ENCODE measurements around the gene ELK1. TPM values are rescaled to one million over a fixed set of nuclear protein-coding genes. Genes with fewer than 3 reads are reported as not detected.
A peak's percentile ranks its signal among the peaks of the same experiment; 100 is the strongest.
"Not testable (repeated sequence)": the region's sequence is repeated elsewhere in the genome, so short reads cannot be mapped to it uniquely, and the experiment has no call there.

The ELK1 gene
- total and polyA plus RNA-seq, 3 donors from 2014 or later, result 70.9 to 114 (median 102) TPM

- no peak for DNase-seq
- Histone ChIP-seq H3K9me3 (no peaks in the 10 kb centered on the region), H3K4me3 (no peak overlapping the region), H3K27me3 (no peaks in the 10 kb centered on the region), H3K36me3 (ENCODE audit: low read depth, missing control alignments) (no peaks in the 10 kb centered on the region), H3K27ac (no peak overlapping the region), H3K4me1 (no peaks in the 10 kb centered on the region)
- 90 to 94% methylated on average over 7 to 9 of the region's 9 CpGs for WGBS, 2 donors
- intact Hi-C loops (cut with DNase I; ENCODE audit: low total_unique reads), result no loop called here
- no peak for TF ChIP-seq CTCF (IDR thresholded peaks at IDR 0.05)
- no peak for TF ChIP-seq POLR2A (IDR thresholded peaks at IDR 0.05)
These were observed 45.3 kb downstream of the ELK1 start for GRCh38 chrX:47605024-47605423.

- 91 to 95% methylated on average over 4 of the region's 4 CpGs for WGBS, 2 donors
- H3K36me3 ChIP-seq (ENCODE audit: low read depth, missing control alignments); H3K4me3 ChIP-seq; H3K27ac ChIP-seq; intact Hi-C loops (cut with DNase I; ENCODE audit: low total_unique reads); H3K4me1 ChIP-seq; H3K9me3 ChIP-seq; DNase-seq; H3K27me3 ChIP-seq: not testable (repeated sequence)
These were observed 47.2 kb downstream of the ELK1 start for GRCh38 chrX:47603125-47603524.

- Histone ChIP-seq H3K9me3 (no peaks in the 10 kb centered on the region), H3K27ac (no peak overlapping the region), H3K27me3 (no peaks in the 10 kb centered on the region), H3K4me1 (no peaks in the 10 kb centered on the region), H3K4me3 (no peak overlapping the region), H3K36me3 (ENCODE audit: low read depth, missing control alignments) (no peaks in the 10 kb centered on the region)
- intact Hi-C loops (cut with DNase I; ENCODE audit: low total_unique reads), result no loop called here
- 90 to 93% methylated on average over 3 of the region's 3 CpGs for WGBS, 2 donors
- TF ChIP-seq POLR2A (IDR thresholded peaks at IDR 0.05), result no peak
- TF ChIP-seq CTCF (IDR thresholded peaks at IDR 0.05), result no peak
- no peak for DNase-seq
These were observed 53.1 kb downstream of the ELK1 start for GRCh38 chrX:47597222-47597621.

GRCh38 chrX:47596256-47596655 lies 54.1 kb downstream of the ELK1 start:
- TF ChIP-seq CTCF (IDR thresholded peaks at IDR 0.05) (no peak), POLR2A (IDR thresholded peaks at IDR 0.05) (no peak)
- no peak overlapping the region for H3K4me3 ChIP-seq
- no peaks in the 10 kb centered on the region for H3K4me1 ChIP-seq
- WGBS, 2 donors, result 91 to 100% methylated on average over 1 to 2 of the region's 2 CpGs
- no peak for DNase-seq
- peak overlapping the region in 1 of 2 donors; percentile 78 for H3K27ac ChIP-seq
- H3K9me3 ChIP-seq, result no peaks in the 10 kb centered on the region
- no peaks in the 10 kb centered on the region for H3K27me3 ChIP-seq
- intact Hi-C loops (cut with DNase I; ENCODE audit: low total_unique reads), result no loop called here
- H3K36me3 ChIP-seq (ENCODE audit: low read depth, missing control alignments), result no peaks in the 10 kb centered on the region

- Histone ChIP-seq H3K27me3 (no peaks in the 10 kb centered on the region), H3K4me3 (no peak overlapping the region), H3K4me1 (no peaks in the 10 kb centered on the region), H3K9me3 (no peaks in the 10 kb centered on the region), H3K27ac (peak overlapping the region in 1 of 2 donors; percentile 78), H3K36me3 (ENCODE audit: low read depth, missing control alignments) (no peaks in the 10 kb centered on the region)
- no peak for TF ChIP-seq POLR2A (IDR thresholded peaks at IDR 0.05)
- no peak for TF ChIP-seq CTCF (IDR thresholded peaks at IDR 0.05)
- intact Hi-C loops (cut with DNase I; ENCODE audit: low total_unique reads), result no loop called here
- DNase-seq, result peak; percentile 33
- WGBS, 2 donors, result 33 to 36% methylated on average over 1 of the region's 1 CpG
These were observed 54.6 kb downstream of the ELK1 start for GRCh38 chrX:47595716-47596251.

All from testis (tissue), 3 donors.